ENCODE results near the gene IL18RAP.

The IL18RAP gene

GRCh38 chr2:102478686-102479470 lies 55.9 kb downstream of the IL18RAP start:
- no peak for TF ChIP-seq TEAD4 (IDR thresholded peaks at IDR 0.05)
- no peak for TF ChIP-seq MAX (IDR thresholded peaks at IDR 0.05)
- no peak for TF ChIP-seq TCF12 (IDR thresholded peaks at IDR 0.05; ENCODE audit: low read depth)
- no peak for TF ChIP-seq CEBPB (IDR thresholded peaks at IDR 0.05)
- TF ChIP-seq REST (IDR thresholded peaks at IDR 0.05; ENCODE audit: low read depth) = no peak
- no peak for TF ChIP-seq EGR1 (IDR thresholded peaks at IDR 0.05)
- no peak for TF ChIP-seq TAF1 (IDR thresholded peaks at IDR 0.05; ENCODE audit: low read depth)
- TF ChIP-seq ZBTB7A (IDR thresholded peaks at IDR 0.05; ENCODE audit: low read depth) = no peak
- no peak for TF ChIP-seq EP300 (IDR thresholded peaks at IDR 0.05; ENCODE audit: borderline replicate concordance)
- no peak for TF ChIP-seq CREB1 (IDR thresholded peaks at IDR 0.05; ENCODE audit: low read depth)
- TF ChIP-seq YY1 (IDR thresholded peaks at IDR 0.05; ENCODE audit: low read depth) = no peak
- no peak for TF ChIP-seq NFIC (IDR thresholded peaks at IDR 0.05)
- no peak for TF ChIP-seq RAD21 (IDR thresholded peaks at IDR 0.05; ENCODE audit: low read depth)
- TF ChIP-seq USF1 (IDR thresholded peaks at IDR 0.05) = no peak
- no peak for TF ChIP-seq FOXM1 (IDR thresholded peaks at IDR 0.05; ENCODE audit: borderline replicate concordance, low read depth)

GRCh38 chr2:102480285-102481195 lies 57.6 kb downstream of the IL18RAP start:
- no peak for TF ChIP-seq YY1 (IDR thresholded peaks at IDR 0.05; ENCODE audit: low read depth)
- TF ChIP-seq REST (IDR thresholded peaks at IDR 0.05; ENCODE audit: low read depth) = no peak
- no peak for TF ChIP-seq USF1 (IDR thresholded peaks at IDR 0.05)
- TF ChIP-seq ZBTB7A (IDR thresholded peaks at IDR 0.05; ENCODE audit: low read depth) = no peak
- no peak for TF ChIP-seq CREB1 (IDR thresholded peaks at IDR 0.05; ENCODE audit: low read depth)
- TF ChIP-seq CEBPB (IDR thresholded peaks at IDR 0.05) = no peak

- TF ChIP-seq TEAD4 (IDR thresholded peaks at IDR 0.05) (no peak), YY1 (IDR thresholded peaks at IDR 0.05; ENCODE audit: low read depth) (no peak), NFIC (IDR thresholded peaks at IDR 0.05) (no peak), TAF1 (IDR thresholded peaks at IDR 0.05; ENCODE audit: low read depth) (no peak), RAD21 (IDR thresholded peaks at IDR 0.05; ENCODE audit: low read depth) (no peak), FOXM1 (IDR thresholded peaks at IDR 0.05; ENCODE audit: borderline replicate concordance, low read depth) (no peak), EP300 (IDR thresholded peaks at IDR 0.05; ENCODE audit: borderline replicate concordance) (no peak)
Observed at GRCh38 chr2:102481931-102482330, 59.0 kb downstream of the IL18RAP start.

GRCh38 chr2:102483086-102483485 lies 60.1 kb downstream of the IL18RAP start:
- TF ChIP-seq EGR1 (IDR thresholded peaks at IDR 0.05) (no peak), MAX (IDR thresholded peaks at IDR 0.05) (no peak), NFIC (IDR thresholded peaks at IDR 0.05) (no peak), ZBTB7A (IDR thresholded peaks at IDR 0.05; ENCODE audit: low read depth) (no peak), TEAD4 (IDR thresholded peaks at IDR 0.05) (no peak), FOXM1 (IDR thresholded peaks at IDR 0.05; ENCODE audit: borderline replicate concordance, low read depth) (no peak), TAF1 (IDR thresholded peaks at IDR 0.05; ENCODE audit: low read depth) (no peak)

GRCh38 chr2:102484310-102485061 lies 61.5 kb downstream of the IL18RAP start:
- TF ChIP-seq TEAD4 (IDR thresholded peaks at IDR 0.05) (no peak), EGR1 (IDR thresholded peaks at IDR 0.05) (no peak), CEBPB (IDR thresholded peaks at IDR 0.05) (no peak), ZBTB7A (IDR thresholded peaks at IDR 0.05; ENCODE audit: low read depth) (no peak), CREB1 (IDR thresholded peaks at IDR 0.05; ENCODE audit: low read depth) (no peak), NFIC (IDR thresholded peaks at IDR 0.05) (no peak), RAD21 (IDR thresholded peaks at IDR 0.05; ENCODE audit: low read depth) (no peak), EP300 (IDR thresholded peaks at IDR 0.05; ENCODE audit: borderline replicate concordance) (no peak), USF1 (IDR thresholded peaks at IDR 0.05) (no peak), REST (IDR thresholded peaks at IDR 0.05; ENCODE audit: low read depth) (no peak), YY1 (IDR thresholded peaks at IDR 0.05; ENCODE audit: low read depth) (no peak), TAF1 (IDR thresholded peaks at IDR 0.05; ENCODE audit: low read depth) (no peak), TCF12 (IDR thresholded peaks at IDR 0.05; ENCODE audit: low read depth) (no peak), FOXM1 (IDR thresholded peaks at IDR 0.05; ENCODE audit: borderline replicate concordance, low read depth) (no peak), MAX (IDR thresholded peaks at IDR 0.05) (no peak)
